ENCODE data around the gene IKBKE.

DNA sequence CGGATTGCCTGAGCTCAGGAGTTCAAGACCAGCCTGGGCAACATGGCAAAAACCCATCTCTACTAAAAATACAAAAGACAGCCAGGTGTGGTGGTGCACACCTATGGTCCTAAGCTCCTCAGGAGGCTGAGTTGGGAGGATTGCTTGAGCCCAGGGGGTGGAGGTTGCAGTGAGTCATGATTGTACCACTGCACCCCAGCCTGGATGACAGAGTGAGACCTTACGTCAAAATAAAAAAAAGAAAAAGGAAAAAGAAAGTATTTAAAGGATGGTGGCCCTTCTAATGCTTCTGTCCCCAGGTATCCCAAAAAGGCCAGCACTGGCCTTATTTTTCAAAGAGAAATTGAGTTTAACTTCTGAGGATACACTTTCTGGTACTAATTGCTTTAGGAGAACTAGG is 1.7 kb downstream of the IKBKE start:
- TF ChIP-seq, protein P1, sequence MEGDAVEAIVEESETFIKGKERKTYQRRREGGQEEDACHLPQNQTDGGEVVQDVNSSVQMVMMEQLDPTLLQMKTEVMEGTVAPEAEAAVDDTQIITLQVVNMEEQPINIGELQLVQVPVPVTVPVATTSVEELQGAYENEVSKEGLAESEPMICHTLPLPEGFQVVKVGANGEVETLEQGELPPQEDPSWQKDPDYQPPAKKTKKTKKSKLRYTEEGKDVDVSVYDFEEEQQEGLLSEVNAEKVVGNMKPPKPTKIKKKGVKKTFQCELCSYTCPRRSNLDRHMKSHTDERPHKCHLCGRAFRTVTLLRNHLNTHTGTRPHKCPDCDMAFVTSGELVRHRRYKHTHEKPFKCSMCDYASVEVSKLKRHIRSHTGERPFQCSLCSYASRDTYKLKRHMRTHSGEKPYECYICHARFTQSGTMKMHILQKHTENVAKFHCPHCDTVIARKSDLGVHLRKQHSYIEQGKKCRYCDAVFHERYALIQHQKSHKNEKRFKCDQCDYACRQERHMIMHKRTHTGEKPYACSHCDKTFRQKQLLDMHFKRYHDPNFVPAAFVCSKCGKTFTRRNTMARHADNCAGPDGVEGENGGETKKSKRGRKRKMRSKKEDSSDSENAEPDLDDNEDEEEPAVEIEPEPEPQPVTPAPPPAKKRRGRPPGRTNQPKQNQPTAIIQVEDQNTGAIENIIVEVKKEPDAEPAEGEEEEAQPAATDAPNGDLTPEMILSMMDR (IDR thresholded peaks at IDR 0.05; ENCODE audit: extremely low read depth in 1 of 2, insufficient read depth in 1 of 2, low read depth in 1 of 2, low read length in 2 of 2), result no peak
- TF ChIP-seq JUN (IDR thresholded peaks at IDR 0.05; ENCODE audit: borderline replicate concordance, insufficient read depth, insufficient read length, low read depth) (no peak), POLR2A (IDR thresholded peaks at IDR 0.05; ENCODE audit: low read depth, low read length) (no peak), EZH2 (IDR thresholded peaks at IDR 0.05; ENCODE audit: borderline replicate concordance, low read depth, low read length, severe bottlenecking) (no peak), POLR2AphosphoS5 (IDR thresholded peaks at IDR 0.05; ENCODE audit: insufficient read depth, low read depth, low read length) (no peak), FOS (IDR thresholded peaks at IDR 0.05; ENCODE audit: borderline replicate concordance, insufficient read depth, low read length) (no peak)
- TF ChIP-seq, protein P2, sequence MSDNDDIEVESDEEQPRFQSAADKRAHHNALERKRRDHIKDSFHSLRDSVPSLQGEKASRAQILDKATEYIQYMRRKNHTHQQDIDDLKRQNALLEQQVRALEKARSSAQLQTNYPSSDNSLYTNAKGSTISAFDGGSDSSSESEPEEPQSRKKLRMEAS (IDR thresholded peaks at IDR 0.05; ENCODE audit: insufficient read depth, insufficient read length), result no peak

All from endothelial cell of umbilical vein (primary cell).